ENCODE data around the gene CEACAM16. TPM values are rescaled to one million over a fixed set of nuclear protein-coding genes. Genes with fewer than 3 reads are reported as not detected.

CEACAM16 gene
- total and polyA plus RNA-seq, 9 of the 15 experiments (the other 6 are each of a cell fraction or from before 2014, with no cell fraction given): not detected

GRCh38 chr19:44696939-44697669, 1.8 kb upstream of the CEACAM16 start:
- ATAC-seq (no peak), DNase-seq (ENCODE audit: extremely low read depth in 1 of 4, low spot score in 3 of 4) (no peak), FAIRE-seq (no peak)
- intact Hi-C loops (cut with micrococcal nuclease): no loop called here
- in situ Hi-C loops (cut with MboI): no loop called here
- ChIA-PET POLR2A (interaction anchor here (1.5 kb wide), 1 partner anchor 9 kb away, joined by 4 read pairs; no protein-coding TSS in a partner anchor), CTCF (ENCODE audit: low intra/inter-chr PET ratio) (no interaction called here)
- H3K9me1 ChIP-seq (ENCODE audit: control insufficient read depth, insufficient read depth, low read length): no peaks in the 10 kb centered on the region
- H3K27me3 ChIP-seq (ENCODE audit: control insufficient read depth in 2 of 2, insufficient read depth in 2 of 2, low read length in 2 of 2): no peaks in the 10 kb centered on the region
- H3K36me3 ChIP-seq (ENCODE audit: control insufficient read depth, insufficient read depth, low read length): no peaks in the 10 kb centered on the region
- H3K9ac ChIP-seq (ENCODE audit: insufficient read depth in 1 of 2, low read depth in 2 of 2, low read length in 2 of 2): peak overlapping the region in 1 of 2 experiments; percentile 85; a peak in 2 of 4 replicates
- H2AFZ ChIP-seq (ENCODE audit: low read depth, low read length): no peak overlapping the region
- H3K79me2 ChIP-seq (ENCODE audit: control insufficient read depth, insufficient read depth, low read length): no peaks in the 10 kb centered on the region
- H3K27ac ChIP-seq (ENCODE audit: extremely low read depth, low read depth, low read length): no peak overlapping the region
- WGBS (ENCODE audit: insufficient coverage, low coverage, missing lambda C conversion rate): 77% methylated on average over 22 of the region's 22 CpGs
- no peak overlapping the region for H3K4me2 ChIP-seq (ENCODE audit: insufficient read depth, low read length)
- H3K9me3 ChIP-seq (replicated peaks; ENCODE audit: control insufficient read depth, insufficient read depth, low read depth, low read length): no peaks in the 10 kb centered on the region
- BruUV-seq (replicated peaks): no TSS peak
- peaks cover 19 to 40% of the 10 kb centered on the region in 2 experiments for H3K4me1 ChIP-seq (replicated peaks in 1 of 2; ENCODE audit: control insufficient read depth in 2 of 2, insufficient read depth in 2 of 2, low read length in 2 of 2)
- TF ChIP-seq GABPA (tag; conservative IDR thresholded peaks at IDR 0.05; ENCODE audit: low read depth): no peak
- no peak for TF ChIP-seq ZNF274 (IDR thresholded peaks at IDR 0.05; ENCODE audit: borderline replicate concordance, low read depth, low read length)
- TF ChIP-seq HDAC3 (IDR thresholded peaks at IDR 0.05; ENCODE audit: borderline replicate concordance, partially characterized antibody): no peak
- no peak for TF ChIP-seq NR2F6 (CRISPR knock-in tag; IDR thresholded peaks at IDR 0.05)
- no peak for TF ChIP-seq ZKSCAN1 (IDR thresholded peaks at IDR 0.05; ENCODE audit: low read depth, low read length)
- no peak for TF ChIP-seq BACH1 (tag; IDR thresholded peaks at IDR 0.05)
- TF ChIP-seq, protein P1, sequence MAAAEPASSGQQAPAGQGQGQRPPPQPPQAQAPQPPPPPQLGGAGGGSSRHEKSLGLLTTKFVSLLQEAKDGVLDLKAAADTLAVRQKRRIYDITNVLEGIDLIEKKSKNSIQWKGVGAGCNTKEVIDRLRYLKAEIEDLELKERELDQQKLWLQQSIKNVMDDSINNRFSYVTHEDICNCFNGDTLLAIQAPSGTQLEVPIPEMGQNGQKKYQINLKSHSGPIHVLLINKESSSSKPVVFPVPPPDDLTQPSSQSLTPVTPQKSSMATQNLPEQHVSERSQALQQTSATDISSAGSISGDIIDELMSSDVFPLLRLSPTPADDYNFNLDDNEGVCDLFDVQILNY (CRISPR knock-in tag; IDR thresholded peaks at IDR 0.05): no peak
- TF ChIP-seq TGIF2 (CRISPR knock-in tag; IDR thresholded peaks at IDR 0.05): no peak
- no peak for TF ChIP-seq ZNF512 (tag; IDR thresholded peaks at IDR 0.05)
- TF ChIP-seq ZBTB17 (CRISPR knock-in tag; IDR thresholded peaks at IDR 0.05): no peak
- TF ChIP-seq LCOR (CRISPR knock-in tag; IDR thresholded peaks at IDR 0.05): no peak
- TF ChIP-seq ZBED1 (IDR thresholded peaks at IDR 0.05): no peak
- H4K20me1 ChIP-seq (replicated peaks; ENCODE audit: control insufficient read depth, insufficient read depth, low read length): no peaks in the 10 kb centered on the region
- no peak overlapping the region for H3K4me3 ChIP-seq
